Upper lobe of left lung (tissue), 6 donors: ENCODE results near the gene VEPH1. TPM values are rescaled to one million over a fixed set of nuclear protein-coding genes. Genes with fewer than 3 reads are reported as not detected.

ENCODE experiments used
- ATAC-seq, 2 donors: fragments of 200-7000 bp; cut with Tn5 transposase; one replicate each; pipeline ENCODE4 v1.9.1; 2022; ENCODE audit warnings: mild to moderate bottlenecking in 2 of 2, moderate library complexity in 2 of 2; ENCODE audit not compliant: low FRiP score in 2 of 2
- DNase-seq, 2 donors: peaks; one replicate each; pipeline ENCODE4 v3.0.0-alpha.2; 2019 to 2020
- H3K27ac ChIP-seq, 4 donors: fragments of 200-600 bp; sonication (generic); one replicate each; pipeline ENCODE4 v1.5.1; 2016 to 2019
- H3K27me3 ChIP-seq, 4 donors: fragments of 200-600 bp; sonication (generic); one replicate each; pipeline ENCODE4 v1.5.1; 2017 to 2019
- H3K36me3 ChIP-seq, 4 donors: fragments of 200-600 bp; sonication (generic); one replicate each; pipeline ENCODE4 v1.5.1; 2016 to 2019
- H3K4me1 ChIP-seq, 4 donors: fragments of 200-600 bp; sonication (generic); one replicate each; pipeline ENCODE4 v1.5.1; 2018 to 2019
- H3K4me3 ChIP-seq, 4 donors: fragments of 200-600 bp; sonication (generic); one replicate each; pipeline ENCODE4 v1.5.1; 2017 to 2019; ENCODE audit warnings: mild to moderate bottlenecking in 2 of 4, moderate library complexity in 1 of 4
- H3K9me3 ChIP-seq, 4 donors: fragments of 200-600 bp; sonication (generic); one replicate each; pipeline ENCODE4 v1.5.1; 2018 to 2019
- EP300 ChIP-seq, 4 donors: sonication (generic); formaldehyde crosslinking; IDR thresholded peaks; one replicate each; pipeline ENCODE4 v1.5.1; 2017; ENCODE audit warnings: antibody characterized with exemption in 4 of 4, control low read depth in 2 of 4
- POLR2A ChIP-seq, 4 donors: fragments of 450-650 bp; IDR thresholded peaks; one replicate each; pipeline ENCODE4 v1.5.1; 2016 to 2017; ENCODE audit warnings: antibody characterized with exemption in 4 of 4, mild to moderate bottlenecking in 2 of 4
- POLR2AphosphoS5 ChIP-seq, 2 donors: sonication (generic); formaldehyde crosslinking; IDR thresholded peaks; one replicate each; pipeline ENCODE4 v1.5.1; 2017; ENCODE audit warnings: antibody characterized with exemption in 2 of 2
- WGBS, 2 donors: methylation state at CpG; one replicate each; pipeline ENCODE4 v1.1.5; 2017 to 2018; 5-methylcytosine and 5-hydroxymethylcytosine counted together
- total RNA-seq, 6 donors: library from RNA; depleted of rRNA in 4 of 6; stranded (reverse); fragments of >200 nt in 4 of 6; gene quantifications; one replicate each; pipeline versions ENCODE4 v1.1.0 to v1.2.1, GENCODE V29; 2016 to 2021
- TF ChIP-seq, protein P1 (sequence below), 6 experiments: fragments of 450-650 bp in 4 of 6; fragments of 200-600 bp in 2 of 6; sonication (generic) in 2 of 6; IDR thresholded peaks; one replicate each; pipeline ENCODE4 v1.5.1; 2016 to 2019; ENCODE audit warnings: antibody characterized with exemption in 6 of 6
- donor health status: DM: no; HTN: no; CAD: no; lungs with moderate emphysema.
- donor health status: DM: no; HTN: yes; CAD: no; lungs with severe emphysema.

Gene VEPH1
- total RNA-seq, 6 donors from 2014 or later: 78.6 to 229 (median 178) TPM

- no peaks in the 10 kb centered on the region for H3K36me3 ChIP-seq
- H3K27ac ChIP-seq: no peak overlapping the region
- TF ChIP-seq, protein P1, sequence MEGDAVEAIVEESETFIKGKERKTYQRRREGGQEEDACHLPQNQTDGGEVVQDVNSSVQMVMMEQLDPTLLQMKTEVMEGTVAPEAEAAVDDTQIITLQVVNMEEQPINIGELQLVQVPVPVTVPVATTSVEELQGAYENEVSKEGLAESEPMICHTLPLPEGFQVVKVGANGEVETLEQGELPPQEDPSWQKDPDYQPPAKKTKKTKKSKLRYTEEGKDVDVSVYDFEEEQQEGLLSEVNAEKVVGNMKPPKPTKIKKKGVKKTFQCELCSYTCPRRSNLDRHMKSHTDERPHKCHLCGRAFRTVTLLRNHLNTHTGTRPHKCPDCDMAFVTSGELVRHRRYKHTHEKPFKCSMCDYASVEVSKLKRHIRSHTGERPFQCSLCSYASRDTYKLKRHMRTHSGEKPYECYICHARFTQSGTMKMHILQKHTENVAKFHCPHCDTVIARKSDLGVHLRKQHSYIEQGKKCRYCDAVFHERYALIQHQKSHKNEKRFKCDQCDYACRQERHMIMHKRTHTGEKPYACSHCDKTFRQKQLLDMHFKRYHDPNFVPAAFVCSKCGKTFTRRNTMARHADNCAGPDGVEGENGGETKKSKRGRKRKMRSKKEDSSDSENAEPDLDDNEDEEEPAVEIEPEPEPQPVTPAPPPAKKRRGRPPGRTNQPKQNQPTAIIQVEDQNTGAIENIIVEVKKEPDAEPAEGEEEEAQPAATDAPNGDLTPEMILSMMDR (IDR thresholded peaks at IDR 0.05): no peak
- TF ChIP-seq POLR2A (IDR thresholded peaks at IDR 0.05) (no peak), EP300 (IDR thresholded peaks at IDR 0.05) (no peak), POLR2AphosphoS5 (IDR thresholded peaks at IDR 0.05) (no peak)
- H3K9me3 ChIP-seq: no peaks in the 10 kb centered on the region
- no peak overlapping the region for H3K4me3 ChIP-seq
- no peaks in the 10 kb centered on the region for H3K27me3 ChIP-seq
- no peak for ATAC-seq
- DNase-seq: no peak
- WGBS, 2 donors: 93 to 98% methylated on average over 1 of the region's 1 CpG
- peaks cover 0 to 12% (median 9%) of the 10 kb centered on the region in 4 donors for H3K4me1 ChIP-seq
Measured at GRCh38 chr3:157472648-157473047, 30.6 kb downstream of the VEPH1 start.

DNA sequence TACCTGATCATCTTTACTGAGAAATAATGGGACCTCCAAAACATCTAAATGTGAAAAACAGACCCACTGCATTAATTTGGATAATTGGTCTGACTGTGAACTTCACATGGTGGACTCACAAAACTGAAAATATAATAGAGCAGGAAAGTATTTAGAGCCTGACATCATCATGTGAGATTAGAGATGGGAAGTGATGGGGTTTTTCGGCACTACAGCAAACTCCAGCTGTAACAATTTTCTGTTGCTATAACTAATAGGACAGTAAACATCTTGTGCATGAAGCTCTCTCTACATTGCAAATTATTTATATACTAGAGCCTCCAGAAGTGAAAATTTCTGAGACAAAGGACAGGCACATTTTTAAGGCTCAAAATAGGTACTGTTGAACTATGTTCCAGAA is 32.2 kb downstream of the VEPH1 start:
- TF ChIP-seq EP300 (IDR thresholded peaks at IDR 0.05) (no peak), POLR2AphosphoS5 (IDR thresholded peaks at IDR 0.05) (no peak), POLR2A (IDR thresholded peaks at IDR 0.05) (no peak)
- TF ChIP-seq, protein P1 (IDR thresholded peaks at IDR 0.05): no peak
- no peaks in the 10 kb centered on the region for H3K27me3 ChIP-seq
- DNase-seq: no peak
- no peaks in the 10 kb centered on the region for H3K36me3 ChIP-seq
- 68 to 89% methylated on average over 1 of the region's 1 CpG for WGBS, 2 donors
- peaks cover 3 to 13% (median 10%) of the 10 kb centered on the region in 4 donors for H3K4me1 ChIP-seq
- no peak for ATAC-seq
- H3K4me3 ChIP-seq: no peak overlapping the region
- no peak overlapping the region for H3K27ac ChIP-seq
- H3K9me3 ChIP-seq: no peaks in the 10 kb centered on the region

DNA sequence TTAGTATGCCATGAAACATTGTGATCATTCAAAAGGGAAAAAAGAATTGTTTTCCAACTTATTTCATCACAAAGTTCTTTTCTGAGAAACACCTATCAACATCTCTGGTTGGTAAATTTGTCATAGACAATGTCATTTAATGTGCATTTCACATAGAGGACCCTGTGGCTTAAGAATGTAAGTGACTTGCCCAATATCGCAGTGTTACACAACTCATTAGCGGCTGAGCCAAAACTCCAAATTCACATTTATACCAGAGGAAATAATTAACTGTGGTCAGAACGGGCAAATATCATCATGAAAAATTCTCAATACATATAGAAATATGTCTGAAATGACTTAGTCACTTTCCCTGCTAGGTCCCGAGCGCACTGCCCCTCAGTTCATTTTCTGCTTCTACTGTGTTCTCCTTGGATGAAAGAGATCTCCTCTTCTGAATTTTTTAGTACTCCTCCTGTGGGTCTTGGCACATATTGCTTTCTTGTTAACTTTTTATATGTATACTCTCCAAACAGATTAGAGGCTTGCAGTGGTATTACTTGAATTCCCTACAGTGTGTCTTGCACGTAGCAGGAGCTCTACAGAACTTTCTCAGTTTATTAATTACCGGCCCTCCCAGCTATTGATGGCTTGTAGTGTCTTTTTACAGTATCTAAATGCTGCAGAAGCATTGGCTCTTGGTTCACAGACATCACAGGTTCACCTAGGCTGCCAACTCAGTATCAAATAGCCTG is 33.5 kb downstream of the VEPH1 start:
- Histone ChIP-seq H3K36me3 (no peaks in the 10 kb centered on the region), H3K27me3 (no peaks in the 10 kb centered on the region), H3K4me3 (no peak overlapping the region), H3K4me1 (peaks cover 3 to 13% (median 10%) of the 10 kb centered on the region in 4 donors), H3K27ac (no peak overlapping the region), H3K9me3 (no peaks in the 10 kb centered on the region)
- DNase-seq: peak in 1 of 2 donors; percentile 26
- 43 to 63% methylated on average over 7 of the region's 7 CpGs for WGBS, 2 donors
- ATAC-seq: no peak
- no peak for TF ChIP-seq POLR2A (IDR thresholded peaks at IDR 0.05)
- no peak for TF ChIP-seq EP300 (IDR thresholded peaks at IDR 0.05)
- TF ChIP-seq, protein P1 (IDR thresholded peaks at IDR 0.05): no peak
- TF ChIP-seq POLR2AphosphoS5 (IDR thresholded peaks at IDR 0.05): no peak

DNA sequence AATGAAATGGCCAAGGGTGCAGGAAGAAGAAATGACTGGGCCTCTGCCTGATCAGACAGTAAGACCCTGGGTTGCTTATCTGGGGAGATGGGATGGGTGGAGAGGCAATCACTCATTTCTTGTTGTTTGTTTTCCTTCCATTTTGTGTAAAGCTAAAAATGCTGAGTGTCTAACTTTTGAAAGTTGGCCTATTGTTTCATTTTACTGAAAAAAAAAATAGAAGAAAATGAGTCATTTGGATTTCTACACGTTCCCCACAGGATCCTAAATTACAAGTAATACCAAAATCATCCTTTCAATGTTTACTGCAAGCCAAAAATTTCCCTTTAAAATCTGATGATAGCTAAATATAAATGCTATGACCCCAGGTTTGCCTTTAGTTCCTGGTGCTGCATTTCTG is 36.0 kb downstream of the VEPH1 start:
- 44 to 49% methylated on average over 1 of the region's 1 CpG for WGBS, 2 donors
- DNase-seq (no peak), ATAC-seq (no peak)
- no peaks in the 10 kb centered on the region for H3K36me3 ChIP-seq
- no peak overlapping the region for H3K27ac ChIP-seq
- H3K4me3 ChIP-seq: no peak overlapping the region
- TF ChIP-seq POLR2AphosphoS5 (IDR thresholded peaks at IDR 0.05): no peak
- TF ChIP-seq POLR2A (IDR thresholded peaks at IDR 0.05): no peak
- TF ChIP-seq, protein P1 (IDR thresholded peaks at IDR 0.05): no peak
- TF ChIP-seq EP300 (IDR thresholded peaks at IDR 0.05): no peak
- no peaks in the 10 kb centered on the region for H3K9me3 ChIP-seq
- H3K4me1 ChIP-seq: peaks cover 3 to 13% (median 10%) of the 10 kb centered on the region in 4 donors
- no peaks in the 10 kb centered on the region for H3K27me3 ChIP-seq

DNA sequence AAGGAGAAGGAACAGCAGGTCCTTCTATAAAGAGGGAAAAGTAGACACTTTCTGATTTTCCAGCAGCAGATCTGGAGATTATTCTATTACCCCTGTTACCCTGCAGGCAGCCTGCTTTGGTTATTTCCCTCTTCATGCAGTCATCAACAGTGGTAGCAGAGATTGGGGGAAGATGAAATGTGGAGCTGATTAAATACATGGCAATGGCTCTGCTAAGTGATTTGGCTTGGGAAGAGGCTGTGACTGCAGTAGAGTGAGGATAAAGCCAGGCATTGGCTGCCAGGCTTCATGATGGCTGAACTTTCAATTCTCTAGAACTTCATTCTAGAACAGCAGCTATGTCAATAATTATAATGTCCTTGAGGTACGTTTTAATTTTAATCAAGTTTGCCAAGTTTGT is 37.5 kb downstream of the VEPH1 start:
- ATAC-seq: no peak
- Histone ChIP-seq H3K36me3 (no peaks in the 10 kb centered on the region), H3K9me3 (no peaks in the 10 kb centered on the region), H3K4me1 (peaks cover 3 to 13% (median 10%) of the 10 kb centered on the region in 4 donors), H3K4me3 (no peak overlapping the region), H3K27me3 (no peaks in the 10 kb centered on the region), H3K27ac (no peak overlapping the region)
- TF ChIP-seq, protein P1 (IDR thresholded peaks at IDR 0.05): no peak
- no peak for TF ChIP-seq POLR2A (IDR thresholded peaks at IDR 0.05)
- TF ChIP-seq POLR2AphosphoS5 (IDR thresholded peaks at IDR 0.05): no peak
- TF ChIP-seq EP300 (IDR thresholded peaks at IDR 0.05): no peak
- WGBS, 2 donors: 59 to 60% methylated on average over 1 of the region's 1 CpG
- no peak for DNase-seq
